HG03354 (cell line): Measurements from ENCODE around the gene NELL1.
"Not testable (repeated sequence)": the region's sequence is repeated elsewhere in the genome, so short reads cannot be mapped to it uniquely, and the experiment has no call there.

Source experiments
- ATAC-seq: cut with Tn5 transposase; IDR thresholded peaks from one replicate; pipeline ENCODE4 v1.9.1; 2021; ENCODE audit warnings: mild to moderate bottlenecking; ENCODE audit not compliant: unreplicated experiment, poor library complexity, severe bottlenecking

The NELL1 gene

GRCh38 chr11:20861322-20861721 is 191.9 kb downstream of the NELL1 start:
- ATAC-seq: no peak

- ATAC-seq: not testable (repeated sequence)
Observed at GRCh38 chr11:20862263-20862662, 192.9 kb downstream of the NELL1 start.

GRCh38 chr11:20864628-20865027 is 195.2 kb downstream of the NELL1 start:
- no peak for ATAC-seq

- no peak for ATAC-seq
Observed at GRCh38 chr11:20865161-20865560, 195.8 kb downstream of the NELL1 start.

GRCh38 chr11:20869123-20869522 is 199.7 kb downstream of the NELL1 start:
- ATAC-seq: no peak

- ATAC-seq: no peak
Observed at GRCh38 chr11:20873054-20873453, 203.7 kb downstream of the NELL1 start.

- ATAC-seq: no peak
Observed at GRCh38 chr11:20874358-20874757, 205.0 kb downstream of the NELL1 start.

- no peak for ATAC-seq
Observed at GRCh38 chr11:20875889-20876288, 206.5 kb downstream of the NELL1 start.

GRCh38 chr11:20876738-20877137 is 207.4 kb downstream of the NELL1 start:
- no peak for ATAC-seq

GRCh38 chr11:20880094-20880493 is 210.7 kb downstream of the NELL1 start:
- ATAC-seq: no peak

GRCh38 chr11:20881328-20882079 is 212.1 kb downstream of the NELL1 start:
- ATAC-seq: no peak

GRCh38 chr11:20887137-20887536 is 217.8 kb downstream of the NELL1 start:
- no peak for ATAC-seq

GRCh38 chr11:20894296-20894695 is 224.9 kb downstream of the NELL1 start:
- ATAC-seq: no peak

- no peak for ATAC-seq
Observed at GRCh38 chr11:20909995-20910726, 240.8 kb downstream of the NELL1 start.

GRCh38 chr11:20910733-20911132 is 241.3 kb downstream of the NELL1 start:
- no peak for ATAC-seq

- no peak for ATAC-seq
Observed at GRCh38 chr11:20912065-20912821, 242.9 kb downstream of the NELL1 start.

GRCh38 chr11:20912922-20913512 is 243.6 kb downstream of the NELL1 start:
- ATAC-seq: no peak

GRCh38 chr11:20917306-20917705 is 247.9 kb downstream of the NELL1 start:
- ATAC-seq: no peak

- ATAC-seq: no peak
Observed at GRCh38 chr11:20926799-20927540, 257.6 kb downstream of the NELL1 start.

- no peak for ATAC-seq
Observed at GRCh38 chr11:20931029-20931428, 261.6 kb downstream of the NELL1 start.
